Activated CD8-positive, alpha-beta memory T cell treated with anti-CD3 and anti-CD28 coated beads for 4 hours (primary cell): ENCODE measurements around the gene CP.
"Not testable (repeated sequence)": the region's sequence is repeated elsewhere in the genome, so short reads cannot be mapped to it uniquely, and the experiment has no call there.

Source experiments
- DNase-seq, 2 donors: peaks; one replicate each; pipeline ENCODE4 v3.0.0-alpha.2; 2020; ENCODE audit warnings: low read depth in 2 of 2

CP gene

GRCh38 chr3:149221783-149222517 lies at the start of gene CP:
Gene CP, minus strand, starts transcription at chr3:149221829. Its CDS starts 37 bp downstream, at chr3:149221792.
- no peak for DNase-seq

GRCh38 chr3:149270180-149270579 lies 48.6 kb upstream of the CP start:
- no peak for DNase-seq

- no peak for DNase-seq
Measured at GRCh38 chr3:149269687-149270086, 48.1 kb upstream of the CP start.

GRCh38 chr3:149267565-149267964 lies 45.9 kb upstream of the CP start:
- DNase-seq = no peak

- DNase-seq = no peak
Measured at GRCh38 chr3:149266736-149267135, 45.1 kb upstream of the CP start.

- no peak for DNase-seq
Measured at GRCh38 chr3:149263856-149264255, 42.2 kb upstream of the CP start.

GRCh38 chr3:149258714-149259113 lies 37.1 kb upstream of the CP start:
- no peak for DNase-seq

- no peak for DNase-seq
Measured at GRCh38 chr3:149258298-149258697, 36.7 kb upstream of the CP start.

- DNase-seq = no peak
Measured at GRCh38 chr3:149252272-149252671, 30.6 kb upstream of the CP start.

GRCh38 chr3:149251186-149251585 lies 29.6 kb upstream of the CP start:
- DNase-seq = no peak

GRCh38 chr3:149247929-149248691 lies 26.5 kb upstream of the CP start:
- no peak for DNase-seq

- no peak for DNase-seq
Measured at GRCh38 chr3:149247008-149247710, 25.5 kb upstream of the CP start.

GRCh38 chr3:149245738-149246451 lies 24.3 kb upstream of the CP start:
- no peak for DNase-seq

GRCh38 chr3:149243540-149243939 lies 21.9 kb upstream of the CP start:
- DNase-seq = no peak

- DNase-seq = no peak
Measured at GRCh38 chr3:149239357-149239936, 17.8 kb upstream of the CP start.

GRCh38 chr3:149238268-149238667 lies 16.6 kb upstream of the CP start:
- DNase-seq = not testable (repeated sequence)

GRCh38 chr3:149235599-149236424 lies 14.2 kb upstream of the CP start:
- DNase-seq = no peak

GRCh38 chr3:149234671-149235245 lies 13.1 kb upstream of the CP start:
- DNase-seq = no peak

GRCh38 chr3:149233323-149233722 lies 11.7 kb upstream of the CP start:
- DNase-seq = no peak

GRCh38 chr3:149231871-149232270 lies 10.2 kb upstream of the CP start:
- no peak for DNase-seq
